MM.1S (cell line): ENCODE measurements around the gene TMEM45B.

Experiments used
- DNase-seq: peaks from one replicate; pipeline ENCODE4 v3.0.0-alpha.2; 2015
- H2AFZ ChIP-seq: fragments of 300-600 bp; sonication (generic); 2 replicates; pipeline ENCODE4 v1.6.0; 2016; ENCODE audit warnings: antibody characterized with exemption, low read length
- H3F3A ChIP-seq: fragments of 300-600 bp; sonication (generic); 2 replicates; pipeline ENCODE4 v1.6.1; 2016; ENCODE audit warnings: mild to moderate bottlenecking, antibody characterized with exemption, low read length, moderate library complexity, mixed read lengths; ENCODE audit not compliant: insufficient read depth
- H3K27ac ChIP-seq: fragments of 300-600 bp; sonication (generic); 2 replicates; pipeline ENCODE4 v1.5.1; 2016; ENCODE audit warnings: mild to moderate bottlenecking, low read length
- H3K27me3 ChIP-seq: fragments of 300-600 bp; sonication (generic); replicated peaks from 2 replicates; pipeline ENCODE4 v1.6.0; 2016; ENCODE audit warnings: low read length; ENCODE audit not compliant: insufficient read depth
- H3K36me3 ChIP-seq: fragments of 300-600 bp; sonication (generic); replicated peaks from 2 replicates; pipeline ENCODE4 v1.6.1; 2016; ENCODE audit warnings: mild to moderate bottlenecking, low read length, mixed read lengths; ENCODE audit not compliant: insufficient read depth
- H3K4me1 ChIP-seq: fragments of 300-600 bp; sonication (generic); 2 replicates; pipeline ENCODE4 v1.6.1; 2016; ENCODE audit warnings: low read length, mixed read lengths
- H3K4me2 ChIP-seq: fragments of 300-600 bp; sonication (generic); 2 replicates; pipeline ENCODE4 v1.6.0; 2016; ENCODE audit warnings: low read depth, low read length
- H3K4me3 ChIP-seq: fragments of 300-600 bp; sonication (generic); 2 replicates; pipeline ENCODE4 v1.5.1; 2016; ENCODE audit warnings: low read length, mixed read lengths
- H3K79me2 ChIP-seq: fragments of 300-600 bp; sonication (generic); 2 replicates; pipeline ENCODE4 v1.6.1; 2016; ENCODE audit warnings: mixed run types, low read length, mixed read lengths
- H3K9ac ChIP-seq: fragments of 300-600 bp; sonication (generic); 2 replicates; pipeline ENCODE4 v1.6.1; 2016; ENCODE audit warnings: low read length, mixed read lengths
- H3K9me2 ChIP-seq: fragments of 300-600 bp; sonication (generic); replicated peaks from 2 replicates; pipeline ENCODE4 v1.6.1; 2016; ENCODE audit warnings: mild to moderate bottlenecking, low read length, mixed read lengths; ENCODE audit not compliant: insufficient read depth
- H3K9me3 ChIP-seq: fragments of 300-600 bp; sonication (generic); replicated peaks from 2 replicates; pipeline ENCODE4 v1.6.1; 2016; ENCODE audit warnings: mild to moderate bottlenecking, low read length, mixed read lengths; ENCODE audit not compliant: insufficient read depth
- H4K20me1 ChIP-seq: fragments of 300-600 bp; sonication (generic); 2 replicates; pipeline ENCODE4 v1.6.1; 2016; ENCODE audit warnings: mild to moderate bottlenecking, low read length, moderate library complexity, mixed read lengths; ENCODE audit not compliant: insufficient read depth
- EZH2 ChIP-seq: fragments of 300-600 bp; sonication (generic); optimal IDR thresholded peaks from 2 replicates; pipeline ENCODE3; 2017; ENCODE audit warnings: low read depth, mild to moderate bottlenecking, antibody characterized with exemption, low read length, mixed read lengths
- EZH2phosphoT487 ChIP-seq: fragments of 300-600 bp; sonication (generic); IDR thresholded peaks from 2 replicates; pipeline ENCODE4 v1.6.1; 2018; ENCODE audit warnings: antibody characterized with exemption, low read length
- TF ChIP-seq, protein P1 (sequence below): fragments of 300-600 bp; sonication (generic); IDR thresholded peaks from 2 replicates; pipeline ENCODE4 v1.5.1; 2016; ENCODE audit warnings: antibody characterized with exemption, low read length, mixed read lengths

Gene TMEM45B

DNA sequence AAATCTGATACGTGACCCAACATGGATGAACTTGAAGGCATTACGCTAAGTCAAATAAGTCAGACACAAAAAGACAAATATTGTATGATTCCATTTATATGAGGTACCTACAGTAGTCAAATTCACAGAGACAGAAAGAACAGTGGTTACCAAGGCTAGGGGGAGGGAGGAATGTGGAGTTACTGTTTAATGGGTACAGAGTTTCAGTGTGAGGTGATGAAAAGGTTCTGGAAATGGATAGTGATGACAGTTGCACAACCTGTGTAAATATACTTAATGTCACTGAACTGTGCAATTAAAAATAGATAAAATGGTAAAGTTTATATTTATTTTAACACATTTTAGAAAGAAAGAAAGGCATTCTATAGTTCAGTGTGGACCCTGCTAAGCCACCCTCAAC is 24.1 kb upstream of the TMEM45B start:
- no peaks in the 10 kb centered on the region for H3K9me3 ChIP-seq
- no peaks in the 10 kb centered on the region for H3F3A ChIP-seq

DNA sequence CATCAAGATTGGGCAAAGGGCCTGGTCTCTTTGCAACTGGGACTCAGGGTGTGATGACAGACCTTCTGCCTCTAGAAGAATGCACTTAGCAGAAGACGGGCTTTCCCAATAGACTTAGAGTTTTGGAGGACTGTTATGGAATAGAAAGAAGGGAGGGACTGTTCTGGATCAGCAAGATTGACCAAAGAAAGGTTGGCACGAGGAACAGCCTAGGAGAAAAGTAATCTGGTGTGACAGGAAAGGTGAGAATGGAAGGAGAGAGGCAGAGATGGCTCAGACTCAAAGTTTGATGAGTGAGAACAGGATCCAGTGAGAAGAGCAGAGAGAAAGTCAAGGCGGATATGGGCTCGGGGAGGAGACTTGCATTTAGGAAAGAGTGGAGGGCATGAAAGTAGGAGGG is 23.0 kb upstream of the TMEM45B start:
- Histone ChIP-seq H3K79me2 (no peaks in the 10 kb centered on the region), H3K4me1 (no peaks in the 10 kb centered on the region), H3F3A (no peaks in the 10 kb centered on the region), H3K27me3 (no peaks in the 10 kb centered on the region), H3K4me2 (no peak overlapping the region), H3K4me3 (no peak overlapping the region), H3K9me2 (no peaks in the 10 kb centered on the region), H2AFZ (no peak overlapping the region), H3K36me3 (no peaks in the 10 kb centered on the region), H3K9ac (no peak overlapping the region), H3K9me3 (no peaks in the 10 kb centered on the region), H3K27ac (no peak overlapping the region), H4K20me1 (no peaks in the 10 kb centered on the region)
- no peak for DNase-seq
- TF ChIP-seq, protein P1, sequence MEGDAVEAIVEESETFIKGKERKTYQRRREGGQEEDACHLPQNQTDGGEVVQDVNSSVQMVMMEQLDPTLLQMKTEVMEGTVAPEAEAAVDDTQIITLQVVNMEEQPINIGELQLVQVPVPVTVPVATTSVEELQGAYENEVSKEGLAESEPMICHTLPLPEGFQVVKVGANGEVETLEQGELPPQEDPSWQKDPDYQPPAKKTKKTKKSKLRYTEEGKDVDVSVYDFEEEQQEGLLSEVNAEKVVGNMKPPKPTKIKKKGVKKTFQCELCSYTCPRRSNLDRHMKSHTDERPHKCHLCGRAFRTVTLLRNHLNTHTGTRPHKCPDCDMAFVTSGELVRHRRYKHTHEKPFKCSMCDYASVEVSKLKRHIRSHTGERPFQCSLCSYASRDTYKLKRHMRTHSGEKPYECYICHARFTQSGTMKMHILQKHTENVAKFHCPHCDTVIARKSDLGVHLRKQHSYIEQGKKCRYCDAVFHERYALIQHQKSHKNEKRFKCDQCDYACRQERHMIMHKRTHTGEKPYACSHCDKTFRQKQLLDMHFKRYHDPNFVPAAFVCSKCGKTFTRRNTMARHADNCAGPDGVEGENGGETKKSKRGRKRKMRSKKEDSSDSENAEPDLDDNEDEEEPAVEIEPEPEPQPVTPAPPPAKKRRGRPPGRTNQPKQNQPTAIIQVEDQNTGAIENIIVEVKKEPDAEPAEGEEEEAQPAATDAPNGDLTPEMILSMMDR, result no peak
- TF ChIP-seq EZH2phosphoT487 (no peak), EZH2 (no peak)

More for the DNA sequence above, 24.1 kb upstream of the TMEM45B start:
- no peak overlapping the region for H3K27ac ChIP-seq
- H3K4me3 ChIP-seq, result no peak overlapping the region
- no peak for DNase-seq
- no peak overlapping the region for H3K4me2 ChIP-seq
- no peak overlapping the region for H2AFZ ChIP-seq
- H3K36me3 ChIP-seq, result no peaks in the 10 kb centered on the region
- H3K9me2 ChIP-seq, result no peaks in the 10 kb centered on the region
- H4K20me1 ChIP-seq, result no peaks in the 10 kb centered on the region
- H3K4me1 ChIP-seq, result no peaks in the 10 kb centered on the region
- H3K27me3 ChIP-seq, result no peaks in the 10 kb centered on the region
- H3K9ac ChIP-seq, result no peak overlapping the region
- no peaks in the 10 kb centered on the region for H3K79me2 ChIP-seq
- TF ChIP-seq, protein P1, result no peak
- no peak for TF ChIP-seq EZH2phosphoT487
- TF ChIP-seq EZH2, result no peak

DNA sequence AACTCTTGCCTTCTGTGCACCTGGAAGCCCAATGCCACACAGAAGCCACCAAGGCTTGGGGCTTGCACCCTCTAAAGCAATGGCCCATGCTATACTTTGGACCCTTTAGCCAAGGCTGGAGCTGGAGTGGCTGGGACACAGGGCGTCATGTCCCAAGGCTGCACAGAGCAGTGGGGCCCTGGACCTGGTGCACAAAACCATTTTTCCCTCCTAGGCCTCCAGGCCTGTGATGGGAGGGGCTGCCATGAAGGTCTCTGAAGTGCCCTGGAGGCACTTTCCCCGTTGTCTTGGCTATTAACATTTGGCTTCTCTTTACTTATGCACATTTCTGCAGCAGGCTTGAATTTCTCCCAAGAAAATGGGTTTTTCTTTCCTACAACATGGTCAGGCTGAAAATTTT is 20.6 kb upstream of the TMEM45B start:
- Histone ChIP-seq H3F3A (no peaks in the 10 kb centered on the region), H3K9ac (no peak overlapping the region), H3K79me2 (no peaks in the 10 kb centered on the region), H3K4me2 (no peak overlapping the region), H3K27ac (no peak overlapping the region), H3K36me3 (no peaks in the 10 kb centered on the region), H3K4me3 (no peak overlapping the region), H3K9me2 (no peaks in the 10 kb centered on the region), H3K4me1 (no peaks in the 10 kb centered on the region), H3K27me3 (no peaks in the 10 kb centered on the region), H4K20me1 (no peaks in the 10 kb centered on the region), H2AFZ (no peak overlapping the region), H3K9me3 (no peaks in the 10 kb centered on the region)
- TF ChIP-seq EZH2phosphoT487 (no peak), EZH2 (no peak)
- TF ChIP-seq, protein P1, result no peak
- no peak for DNase-seq
